SK-N-SH (cell line): ENCODE measurements around the gene MYLK. TPM values are rescaled to one million over a fixed set of nuclear protein-coding genes. Genes with fewer than 3 reads are reported as not detected.

Experiments
- CTCF ChIA-PET: fragments of 300-600, 350-600 bp; formaldehyde crosslinking; extraction: SDS; loops from one replicate; lab custom pipeline; 2021; lab: Yijun Ruan, JAX
- POLR2A ChIA-PET: fragments of 350-600 bp; sonication (Branson Sonifier 250); formaldehyde crosslinking; extraction: SDS; loops from one replicate; lab custom pipeline; 2020; ENCODE audit warnings: antibody characterized with exemption, inconsistent platforms; lab: Yijun Ruan, JAX
- DNase-seq: peaks from one replicate; pipeline ENCODE4 v3.0.0; 2012
- H2AFZ ChIP-seq: fragments of 200-600 bp; sonication (generic); 2 replicates; pipeline ENCODE4 v1.8.1; 2016; ENCODE audit warnings: antibody characterized with exemption, mild to moderate bottlenecking, low read depth
- H3F3A ChIP-seq: fragments of 200-600 bp; sonication (generic); replicated peaks from 2 replicates; pipeline ENCODE3; 2016; ENCODE audit warnings: antibody characterized with exemption, mild to moderate bottlenecking; ENCODE audit not compliant: insufficient read depth
- H3K27ac ChIP-seq, 2 experiments: fragments of 200-500 bp in 1 of 2; fragments of 200-600 bp in 1 of 2; sonication (Bioruptor generic) in 1 of 2; sonication (generic), shearing (Covaris generic) in 1 of 2; 2 replicates each; pipeline versions ENCODE4 v1.5.1 to v1.6.1; 2014 to 2016; ENCODE audit warnings: low read depth in 2 of 2, inconsistent platforms in 1 of 2, low read length in 1 of 2, mild to moderate bottlenecking in 1 of 2, mixed read lengths in 1 of 2
- H3K27me3 ChIP-seq: fragments of 200-600 bp; sonication (generic), shearing (Covaris generic); 2 replicates; pipeline ENCODE4 v1.6.1; 2016; ENCODE audit warnings: mixed run types; ENCODE audit not compliant: insufficient read depth
- H3K36me3 ChIP-seq, 2 experiments: fragments of 200-500 bp in 1 of 2; fragments of 200-600 bp in 1 of 2; sonication (Bioruptor generic) in 1 of 2; sonication (generic) in 1 of 2; replicated peaks in 1 of 2; 2 replicates each; pipeline versions ENCODE3 to v1.5.1; 2014 to 2016; ENCODE audit warnings: low read length in 1 of 2, mild to moderate bottlenecking in 1 of 2; ENCODE audit not compliant: insufficient read depth in 2 of 2, control insufficient read depth in 1 of 2
- H3K4me1 ChIP-seq, 2 experiments: fragments of 200-500 bp in 1 of 2; fragments of 200-600 bp in 1 of 2; sonication (Bioruptor generic) in 1 of 2; sonication (generic), shearing (Covaris generic) in 1 of 2; 2 replicates each; pipeline versions ENCODE4 v1.5.1 to v1.6.1; 2014 to 2016; ENCODE audit warnings: low read depth in 1 of 2, low read length in 1 of 2, mixed run types in 1 of 2; ENCODE audit not compliant: insufficient read depth in 2 of 2, control insufficient read depth in 1 of 2
- H3K4me2 ChIP-seq: fragments of 200-600 bp; sonication (generic), shearing (Covaris generic); 2 replicates; pipeline ENCODE4 v1.6.1; 2017; ENCODE audit warnings: mixed run types
- H3K4me3 ChIP-seq, 2 experiments: fragments of 200-500 bp in 1 of 2; fragments of 200-600 bp in 1 of 2; sonication (Bioruptor generic) in 1 of 2; sonication (generic), shearing (Covaris generic) in 1 of 2; 2 replicates each; pipeline versions ENCODE4 v1.5.1 to v1.8.1; 2014 to 2016; ENCODE audit warnings: low read depth in 2 of 2, inconsistent platforms in 1 of 2, low read length in 1 of 2, mild to moderate bottlenecking in 1 of 2, mixed read lengths in 1 of 2, moderate library complexity in 1 of 2
- H3K79me2 ChIP-seq: fragments of 200-600 bp; sonication (generic); 2 replicates; pipeline ENCODE4 v1.8.1; 2017; ENCODE audit warnings: mild to moderate bottlenecking; ENCODE audit not compliant: insufficient read depth
- H3K9ac ChIP-seq: fragments of 200-600 bp; sonication (generic); 2 replicates; pipeline ENCODE4 v1.6.1; 2017; ENCODE audit warnings: mixed run types
- H3K9me2 ChIP-seq: fragments of 200-600 bp; sonication (generic); 2 replicates; pipeline ENCODE4 v1.6.1; 2017; ENCODE audit warnings: mixed run types
- H3K9me3 ChIP-seq: fragments of 200-600 bp; sonication (generic); 2 replicates; pipeline ENCODE4 v1.6.1; 2017; ENCODE audit warnings: mixed run types, mild to moderate bottlenecking, moderate library complexity
- H4K20me1 ChIP-seq: fragments of 200-600 bp; sonication (generic); 2 replicates; pipeline ENCODE4 v1.6.1; 2017; ENCODE audit warnings: mild to moderate bottlenecking, mixed run types; ENCODE audit not compliant: insufficient read depth
- CHD2 ChIP-seq: fragments of 150-350 bp; IDR thresholded peaks from 2 replicates; pipeline ENCODE4 v1.6.1; 2018; ENCODE audit warnings: low read length; ENCODE audit not compliant: partially characterized antibody
- FOSL2 ChIP-seq: IDR thresholded peaks from 2 replicates; pipeline ENCODE4 v1.4.0; 2012; ENCODE audit warnings: low read depth, mild to moderate bottlenecking, moderate library complexity, borderline replicate concordance
- FOXJ3 ChIP-seq: sonication (generic); formaldehyde crosslinking; IDR thresholded peaks from 2 replicates; pipeline ENCODE4 v1.5.1; 2020; ENCODE audit warnings: mild to moderate bottlenecking, missing genetic modification reagents
- GABPA ChIP-seq: IDR thresholded peaks from 2 replicates; pipeline ENCODE4 v1.4.0; 2012; ENCODE audit warnings: low read depth, mild to moderate bottlenecking
- JUND ChIP-seq: IDR thresholded peaks from 2 replicates; pipeline ENCODE4 v1.4.0; 2012
- MEF2A ChIP-seq: IDR thresholded peaks from 2 replicates; pipeline ENCODE4 v1.4.0; 2012; ENCODE audit warnings: low read depth, borderline replicate concordance
- MXI1 ChIP-seq: IDR thresholded peaks from 2 replicates; pipeline ENCODE4 v1.6.1; 2012; ENCODE audit warnings: mild to moderate bottlenecking, low read depth, low read length, improper control_type of control experiment
- NRF1 ChIP-seq: IDR thresholded peaks from 2 replicates; pipeline ENCODE4 v1.6.1; 2012; ENCODE audit warnings: low read depth, mild to moderate bottlenecking, low read length
- POLR2AphosphoS5 ChIP-seq: IDR thresholded peaks from 2 replicates; pipeline ENCODE4 v1.6.1; 2012; ENCODE audit warnings: low read depth, low read length
- RCOR1 ChIP-seq: fragments of 150-350 bp; IDR thresholded peaks from 2 replicates; pipeline ENCODE4 v1.6.1; 2017; ENCODE audit warnings: antibody characterized with exemption, low read length
- RFX5 ChIP-seq: IDR thresholded peaks from 2 replicates; pipeline ENCODE4 v1.6.1; 2012; ENCODE audit warnings: mild to moderate bottlenecking, improper control_type of control experiment, low read length
- SIN3A ChIP-seq: IDR thresholded peaks from 2 replicates; pipeline ENCODE4 v1.6.1; 2012; ENCODE audit warnings: low read depth, mild to moderate bottlenecking, low read length, moderate library complexity, borderline replicate concordance
- TCF12 ChIP-seq: IDR thresholded peaks from 2 replicates; pipeline ENCODE4 v1.4.0; 2012
- YY1 ChIP-seq: IDR thresholded peaks from 2 replicates; pipeline ENCODE4 v1.4.0; 2012; ENCODE audit warnings: low read depth, mild to moderate bottlenecking
- WGBS: methylation state at CpG from one replicate; pipeline ENCODE4 v1.1.6; 2017; ENCODE audit warnings: low lambda C conversion rate; 5-methylcytosine and 5-hydroxymethylcytosine counted together
- polyA plus RNA-seq, 3 experiments: library from polyadenylated mRNA; depleted of rRNA; stranded (reverse); fragments of >200 nt; gene quantifications; 2 replicates each; pipeline ENCODE4 v1.2.3, GENCODE V29; 2012
- TF ChIP-seq, protein P1 (sequence below): IDR thresholded peaks from 2 replicates; pipeline ENCODE4 v1.6.1; 2012; ENCODE audit warnings: mild to moderate bottlenecking, low read depth, low read length, moderate library complexity
- TF ChIP-seq, protein P2 (sequence below): IDR thresholded peaks from 2 replicates; pipeline ENCODE4 v1.4.0; 2012; ENCODE audit warnings: low read depth
- TF ChIP-seq, protein P3 (sequence below): fragments of 200-600 bp; sonication (generic); IDR thresholded peaks from 2 replicates; pipeline ENCODE4 v1.6.1; 2017; ENCODE audit warnings: antibody characterized with exemption, mild to moderate bottlenecking, moderate library complexity
- TF ChIP-seq, protein P4 (sequence below): fragments of 150-350 bp; IDR thresholded peaks from 2 replicates; pipeline ENCODE4 v1.6.1; 2016; ENCODE audit warnings: mild to moderate bottlenecking, low read depth, low read length
- TF ChIP-seq, protein P5 (sequence below): IDR thresholded peaks from 2 replicates; pipeline ENCODE4 v1.4.0; 2012; ENCODE audit warnings: low read depth, borderline replicate concordance

MYLK gene
- polyA plus RNA-seq, 1 of the 3 experiments (the other 2 are of a cell fraction), result 272 TPM

DNA sequence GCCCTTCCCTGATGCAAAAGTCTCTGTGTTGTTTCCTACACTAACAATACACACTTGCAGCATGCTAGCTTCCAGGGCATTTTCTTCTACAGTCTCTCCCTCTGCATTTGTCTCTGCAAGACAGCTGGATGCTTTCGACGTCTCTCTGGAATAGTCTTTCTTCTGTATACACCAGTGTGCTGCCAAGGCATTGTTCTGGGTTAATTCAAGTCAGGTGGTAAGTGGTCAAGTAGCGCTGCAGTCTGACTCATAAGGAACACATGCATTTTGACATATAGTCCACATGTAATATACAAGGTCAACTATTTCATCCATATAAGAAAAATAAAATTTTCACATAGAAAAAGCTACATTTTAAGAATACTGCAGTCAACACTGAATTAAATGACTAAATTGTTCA lies 92.7 kb downstream of the MYLK start (continued):
- TF ChIP-seq, protein P1, sequence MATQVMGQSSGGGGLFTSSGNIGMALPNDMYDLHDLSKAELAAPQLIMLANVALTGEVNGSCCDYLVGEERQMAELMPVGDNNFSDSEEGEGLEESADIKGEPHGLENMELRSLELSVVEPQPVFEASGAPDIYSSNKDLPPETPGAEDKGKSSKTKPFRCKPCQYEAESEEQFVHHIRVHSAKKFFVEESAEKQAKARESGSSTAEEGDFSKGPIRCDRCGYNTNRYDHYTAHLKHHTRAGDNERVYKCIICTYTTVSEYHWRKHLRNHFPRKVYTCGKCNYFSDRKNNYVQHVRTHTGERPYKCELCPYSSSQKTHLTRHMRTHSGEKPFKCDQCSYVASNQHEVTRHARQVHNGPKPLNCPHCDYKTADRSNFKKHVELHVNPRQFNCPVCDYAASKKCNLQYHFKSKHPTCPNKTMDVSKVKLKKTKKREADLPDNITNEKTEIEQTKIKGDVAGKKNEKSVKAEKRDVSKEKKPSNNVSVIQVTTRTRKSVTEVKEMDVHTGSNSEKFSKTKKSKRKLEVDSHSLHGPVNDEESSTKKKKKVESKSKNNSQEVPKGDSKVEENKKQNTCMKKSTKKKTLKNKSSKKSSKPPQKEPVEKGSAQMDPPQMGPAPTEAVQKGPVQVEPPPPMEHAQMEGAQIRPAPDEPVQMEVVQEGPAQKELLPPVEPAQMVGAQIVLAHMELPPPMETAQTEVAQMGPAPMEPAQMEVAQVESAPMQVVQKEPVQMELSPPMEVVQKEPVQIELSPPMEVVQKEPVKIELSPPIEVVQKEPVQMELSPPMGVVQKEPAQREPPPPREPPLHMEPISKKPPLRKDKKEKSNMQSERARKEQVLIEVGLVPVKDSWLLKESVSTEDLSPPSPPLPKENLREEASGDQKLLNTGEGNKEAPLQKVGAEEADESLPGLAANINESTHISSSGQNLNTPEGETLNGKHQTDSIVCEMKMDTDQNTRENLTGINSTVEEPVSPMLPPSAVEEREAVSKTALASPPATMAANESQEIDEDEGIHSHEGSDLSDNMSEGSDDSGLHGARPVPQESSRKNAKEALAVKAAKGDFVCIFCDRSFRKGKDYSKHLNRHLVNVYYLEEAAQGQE, result 0 out of 2 replicates have a peak, but pooled peaks have one; percentile 17
- no peak for TF ChIP-seq NRF1
- TF ChIP-seq GABPA, result no peak
- no peak for TF ChIP-seq RCOR1
- TF ChIP-seq, protein P2, sequence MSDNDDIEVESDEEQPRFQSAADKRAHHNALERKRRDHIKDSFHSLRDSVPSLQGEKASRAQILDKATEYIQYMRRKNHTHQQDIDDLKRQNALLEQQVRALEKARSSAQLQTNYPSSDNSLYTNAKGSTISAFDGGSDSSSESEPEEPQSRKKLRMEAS, result peak; percentile 81
- TF ChIP-seq, protein P3, sequence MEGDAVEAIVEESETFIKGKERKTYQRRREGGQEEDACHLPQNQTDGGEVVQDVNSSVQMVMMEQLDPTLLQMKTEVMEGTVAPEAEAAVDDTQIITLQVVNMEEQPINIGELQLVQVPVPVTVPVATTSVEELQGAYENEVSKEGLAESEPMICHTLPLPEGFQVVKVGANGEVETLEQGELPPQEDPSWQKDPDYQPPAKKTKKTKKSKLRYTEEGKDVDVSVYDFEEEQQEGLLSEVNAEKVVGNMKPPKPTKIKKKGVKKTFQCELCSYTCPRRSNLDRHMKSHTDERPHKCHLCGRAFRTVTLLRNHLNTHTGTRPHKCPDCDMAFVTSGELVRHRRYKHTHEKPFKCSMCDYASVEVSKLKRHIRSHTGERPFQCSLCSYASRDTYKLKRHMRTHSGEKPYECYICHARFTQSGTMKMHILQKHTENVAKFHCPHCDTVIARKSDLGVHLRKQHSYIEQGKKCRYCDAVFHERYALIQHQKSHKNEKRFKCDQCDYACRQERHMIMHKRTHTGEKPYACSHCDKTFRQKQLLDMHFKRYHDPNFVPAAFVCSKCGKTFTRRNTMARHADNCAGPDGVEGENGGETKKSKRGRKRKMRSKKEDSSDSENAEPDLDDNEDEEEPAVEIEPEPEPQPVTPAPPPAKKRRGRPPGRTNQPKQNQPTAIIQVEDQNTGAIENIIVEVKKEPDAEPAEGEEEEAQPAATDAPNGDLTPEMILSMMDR, result no peak
- TF ChIP-seq, all 33 proteins: peak for 13

DNA sequence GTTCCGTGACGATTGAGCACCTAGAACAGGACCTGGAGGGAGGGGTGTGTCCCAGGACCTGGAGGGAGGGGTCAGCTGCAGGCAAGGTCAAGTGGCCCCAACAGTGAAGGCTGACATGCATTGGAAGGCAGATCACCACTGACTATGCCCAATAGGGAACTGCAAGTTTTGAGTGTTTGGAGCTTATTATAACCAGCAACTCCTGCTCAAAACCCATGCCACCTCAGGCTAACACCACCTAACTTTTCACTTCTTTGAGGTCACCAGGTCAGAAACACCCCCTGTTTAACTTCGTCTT lies 93.1 kb downstream of the MYLK start:
- Histone ChIP-seq H3K4me1 (peaks cover 29 to 56% of the 10 kb centered on the region in 2 experiments), H3F3A (peaks cover 58% of the 10 kb centered on the region), H3K27me3 (no peaks in the 10 kb centered on the region), H3K36me3 (peaks cover 40 to 71% of the 10 kb centered on the region in 2 experiments), H3K9ac (0 out of 2 replicates have a peak overlapping the region, but pooled peaks have one; percentile 8), H3K4me3 (no peak overlapping the region), H3K9me2 (no peaks in the 10 kb centered on the region), H2AFZ (no peak overlapping the region), H3K9me3 (no peaks in the 10 kb centered on the region), H3K79me2 (peaks cover 28% of the 10 kb centered on the region), H3K27ac (peak overlapping the region; percentile 95 to 98), H4K20me1 (no peaks in the 10 kb centered on the region), H3K4me2 (peak overlapping the region; percentile 61)
- WGBS, result 58% methylated on average over 3 of the region's 3 CpGs
- no peak for DNase-seq
- ChIA-PET CTCF (interaction anchor here (1.1 to 2.8 kb wide), 6 partner anchors 10 to 490 kb away, joined by 3 to 7 read pairs (median 4); no protein-coding TSS in a partner anchor), POLR2A (no interaction called here)
- TF ChIP-seq, protein P4, sequence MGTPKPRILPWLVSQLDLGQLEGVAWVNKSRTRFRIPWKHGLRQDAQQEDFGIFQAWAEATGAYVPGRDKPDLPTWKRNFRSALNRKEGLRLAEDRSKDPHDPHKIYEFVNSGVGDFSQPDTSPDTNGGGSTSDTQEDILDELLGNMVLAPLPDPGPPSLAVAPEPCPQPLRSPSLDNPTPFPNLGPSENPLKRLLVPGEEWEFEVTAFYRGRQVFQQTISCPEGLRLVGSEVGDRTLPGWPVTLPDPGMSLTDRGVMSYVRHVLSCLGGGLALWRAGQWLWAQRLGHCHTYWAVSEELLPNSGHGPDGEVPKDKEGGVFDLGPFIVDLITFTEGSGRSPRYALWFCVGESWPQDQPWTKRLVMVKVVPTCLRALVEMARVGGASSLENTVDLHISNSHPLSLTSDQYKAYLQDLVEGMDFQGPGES, result no peak
- TF ChIP-seq FOSL2 (no peak), YY1 (no peak), SIN3A (no peak), TCF12 (no peak), FOXJ3 (CRISPR knock-in tag) (no peak), POLR2AphosphoS5 (no peak), CHD2 (no peak), NRF1 (no peak), MXI1 (no peak), RFX5 (no peak), RCOR1 (no peak), GABPA (no peak), MEF2A (no peak), JUND (no peak)
- TF ChIP-seq, protein P5, sequence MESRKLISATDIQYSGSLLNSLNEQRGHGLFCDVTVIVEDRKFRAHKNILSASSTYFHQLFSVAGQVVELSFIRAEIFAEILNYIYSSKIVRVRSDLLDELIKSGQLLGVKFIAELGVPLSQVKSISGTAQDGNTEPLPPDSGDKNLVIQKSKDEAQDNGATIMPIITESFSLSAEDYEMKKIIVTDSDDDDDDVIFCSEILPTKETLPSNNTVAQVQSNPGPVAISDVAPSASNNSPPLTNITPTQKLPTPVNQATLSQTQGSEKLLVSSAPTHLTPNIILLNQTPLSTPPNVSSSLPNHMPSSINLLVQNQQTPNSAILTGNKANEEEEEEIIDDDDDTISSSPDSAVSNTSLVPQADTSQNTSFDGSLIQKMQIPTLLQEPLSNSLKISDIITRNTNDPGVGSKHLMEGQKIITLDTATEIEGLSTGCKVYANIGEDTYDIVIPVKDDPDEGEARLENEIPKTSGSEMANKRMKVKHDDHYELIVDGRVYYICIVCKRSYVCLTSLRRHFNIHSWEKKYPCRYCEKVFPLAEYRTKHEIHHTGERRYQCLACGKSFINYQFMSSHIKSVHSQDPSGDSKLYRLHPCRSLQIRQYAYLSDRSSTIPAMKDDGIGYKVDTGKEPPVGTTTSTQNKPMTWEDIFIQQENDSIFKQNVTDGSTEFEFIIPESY, result no peak
- TF ChIP-seq, protein P1, result no peak
